Neural cell (in vitro differentiated cells): ENCODE measurements around the gene SYNGR1. TPM values are rescaled to one million over a fixed set of nuclear protein-coding genes. Genes with fewer than 3 reads are reported as not detected.

Experiments used
- H2AFZ ChIP-seq: fragments of 200-600, 300-800 bp; sonication (generic), shearing (Covaris generic); 2 replicates; pipeline ENCODE4 v1.6.0; 2014; ENCODE audit warnings: low read depth, mild to moderate bottlenecking, antibody characterized with exemption, low read length, moderate library complexity
- H3F3A ChIP-seq: fragments of 200-600 bp; shearing (Covaris generic); 2 replicates; pipeline ENCODE4 v1.6.1; 2016; ENCODE audit warnings: mild to moderate bottlenecking, moderate library complexity, mixed read lengths, antibody characterized with exemption, low read length; ENCODE audit not compliant: insufficient read depth, poor library complexity, severe bottlenecking
- H3K27ac ChIP-seq: fragments of 200-600, 300-800 bp; sonication (generic), shearing (Covaris generic); 2 replicates; pipeline ENCODE4 v1.5.1; 2014; ENCODE audit warnings: mild to moderate bottlenecking, low read length, moderate library complexity
- H3K27me3 ChIP-seq: fragments of 300-800, 200-600 bp; sonication (generic), shearing (Covaris generic); 2 replicates; pipeline ENCODE4 v1.6.0; 2014; ENCODE audit warnings: mild to moderate bottlenecking, low read depth, low read length, moderate library complexity; ENCODE audit not compliant: insufficient read depth
- H3K36me3 ChIP-seq: fragments of 300-800, 200-600 bp; sonication (generic), shearing (Covaris generic); 2 replicates; pipeline ENCODE4 v1.5.1; 2014; ENCODE audit warnings: mild to moderate bottlenecking, antibody characterized with exemption, low read length, moderate library complexity; ENCODE audit not compliant: insufficient read depth
- H3K4me2 ChIP-seq: fragments of 300-800, 200-600 bp; sonication (generic), shearing (Covaris generic); 2 replicates; pipeline ENCODE4 v1.6.0; 2014; ENCODE audit warnings: mild to moderate bottlenecking, low read length
- H3K4me3 ChIP-seq: fragments of 300-800, 200-600 bp; sonication (generic), shearing (Covaris generic); 2 replicates; pipeline ENCODE4 v1.5.1; 2014; ENCODE audit warnings: mild to moderate bottlenecking, low read length, moderate library complexity
- H3K79me2 ChIP-seq: fragments of 200-600 bp; shearing (Covaris generic); replicated peaks from 2 replicates; pipeline ENCODE4 v1.6.0; 2014; ENCODE audit warnings: mild to moderate bottlenecking, low read length, moderate library complexity; ENCODE audit not compliant: insufficient read depth
- H3K9ac ChIP-seq: fragments of 300-800, 200-600 bp; sonication (generic), shearing (Covaris generic); 2 replicates; pipeline ENCODE4 v1.6.1; 2016; ENCODE audit warnings: mild to moderate bottlenecking, low read length, mixed read lengths
- H3K9me2 ChIP-seq: fragments of 200-600 bp; shearing (Covaris generic); 2 replicates; pipeline ENCODE4 v1.6.1; 2016; ENCODE audit warnings: mild to moderate bottlenecking, low read length, mixed read lengths; ENCODE audit not compliant: insufficient read depth
- H3K9me3 ChIP-seq: fragments of 200-600, 300-800 bp; sonication (generic), shearing (Covaris generic); 2 replicates; pipeline ENCODE4 v1.6.1; 2016; ENCODE audit warnings: mild to moderate bottlenecking, mixed run types, low read length, moderate library complexity, mixed read lengths
- H4K20me1 ChIP-seq: fragments of 200-600 bp; shearing (Covaris generic); 2 replicates; pipeline ENCODE4 v1.6.1; 2016; ENCODE audit warnings: mild to moderate bottlenecking, mixed run types; ENCODE audit not compliant: insufficient read depth
- CTCF ChIP-seq: fragments of 450-650 bp; IDR thresholded peaks from 2 replicates; pipeline ENCODE4 v1.5.1; 2014; ENCODE audit warnings: antibody characterized with exemption, mild to moderate bottlenecking, moderate library complexity; ENCODE audit not compliant: poor library complexity, severe bottlenecking
- EP300 ChIP-seq: fragments of 450-650 bp; conservative IDR thresholded peaks from 2 replicates; pipeline ENCODE4 v1.6.1; 2014; ENCODE audit warnings: antibody characterized with exemption, mild to moderate bottlenecking, moderate library complexity; ENCODE audit not compliant: poor library complexity, severe bottlenecking
- EZH2 ChIP-seq: fragments of 200-600, 300-800 bp; shearing (Covaris generic), sonication (generic); IDR thresholded peaks from 2 replicates; pipeline ENCODE4 v1.6.1; 2014; ENCODE audit warnings: antibody characterized with exemption, low read length, borderline replicate concordance, mild to moderate bottlenecking; ENCODE audit not compliant: insufficient read depth, poor library complexity, severe bottlenecking
- POLR2AphosphoS5 ChIP-seq: IDR thresholded peaks from 2 replicates; pipeline ENCODE4 v1.6.1; 2012
- RAD21 ChIP-seq: fragments of 450-650 bp; conservative IDR thresholded peaks from 2 replicates; pipeline ENCODE4 v1.6.1; 2014; ENCODE audit warnings: antibody characterized with exemption, mild to moderate bottlenecking, moderate library complexity
- REST ChIP-seq: IDR thresholded peaks from 2 replicates; pipeline ENCODE4 v1.6.1; 2012; ENCODE audit warnings: borderline replicate concordance
- SMC3 ChIP-seq: fragments of 450-650 bp; conservative IDR thresholded peaks from 2 replicates; pipeline ENCODE4 v1.6.1; 2014; ENCODE audit warnings: antibody characterized with exemption, mild to moderate bottlenecking, moderate library complexity; ENCODE audit not compliant: poor library complexity
- TAF1 ChIP-seq: IDR thresholded peaks from 2 replicates; pipeline ENCODE4 v1.6.1; 2012; ENCODE audit warnings: low read depth
- polyA plus RNA-seq: library from polyadenylated mRNA; depleted of rRNA; stranded (reverse); fragments of >200 nt; gene quantifications from 2 replicates; pipeline ENCODE4 v1.2.3, GENCODE V29; 2014

The SYNGR1 gene
- polyA plus RNA-seq, 1 donor from 2014 or later, result 68.4 TPM

- Histone ChIP-seq H3K4me3 (no peak overlapping the region), H3K9me3 (no peaks in the 10 kb centered on the region), H3F3A (no peaks in the 10 kb centered on the region), H3K27me3 (no peaks in the 10 kb centered on the region), H2AFZ (no peak overlapping the region), H3K36me3 (no peaks in the 10 kb centered on the region), H3K4me2 (no peak overlapping the region), H3K9me2 (no peaks in the 10 kb centered on the region), H3K79me2 (no peaks in the 10 kb centered on the region), H4K20me1 (no peaks in the 10 kb centered on the region), H3K9ac (no peak overlapping the region), H3K27ac (no peak overlapping the region)
- TF ChIP-seq CTCF, result no peak
- no peak for TF ChIP-seq POLR2AphosphoS5
Observed at GRCh38 chr22:39414377-39414776, 64.6 kb downstream of the SYNGR1 start.

GRCh38 chr22:39414886-39415285, 65.1 kb downstream of the SYNGR1 start:
- TF ChIP-seq TAF1 (no peak), EP300 (no peak), RAD21 (no peak), SMC3 (no peak)
- H3K4me2 ChIP-seq, result no peak overlapping the region
- H3K9me3 ChIP-seq, result no peaks in the 10 kb centered on the region
- no peaks in the 10 kb centered on the region for H4K20me1 ChIP-seq
- no peaks in the 10 kb centered on the region for H3K79me2 ChIP-seq
- no peaks in the 10 kb centered on the region for H3F3A ChIP-seq
- no peaks in the 10 kb centered on the region for H3K9me2 ChIP-seq
- no peak overlapping the region for H3K9ac ChIP-seq
- H3K27me3 ChIP-seq, result no peaks in the 10 kb centered on the region
- no peak overlapping the region for H3K4me3 ChIP-seq
- H2AFZ ChIP-seq, result no peak overlapping the region
- no peaks in the 10 kb centered on the region for H3K36me3 ChIP-seq
- H3K27ac ChIP-seq, result no peak overlapping the region

GRCh38 chr22:39415506-39415905, 65.7 kb downstream of the SYNGR1 start:
- Histone ChIP-seq H3K79me2 (no peaks in the 10 kb centered on the region), H3K9me3 (no peaks in the 10 kb centered on the region), H3F3A (no peaks in the 10 kb centered on the region), H3K9me2 (no peaks in the 10 kb centered on the region), H3K27ac (no peak overlapping the region), H4K20me1 (no peaks in the 10 kb centered on the region), H3K4me2 (no peak overlapping the region), H3K4me3 (no peak overlapping the region), H3K27me3 (no peaks in the 10 kb centered on the region), H2AFZ (no peak overlapping the region), H3K9ac (no peak overlapping the region), H3K36me3 (no peaks in the 10 kb centered on the region)
- TF ChIP-seq TAF1, result no peak
- no peak for TF ChIP-seq CTCF
- TF ChIP-seq REST, result no peak
- TF ChIP-seq SMC3, result no peak
- no peak for TF ChIP-seq POLR2AphosphoS5
- no peak for TF ChIP-seq RAD21
- no peak for TF ChIP-seq EZH2
